Neural cell (in vitro differentiated cells): ENCODE results near the gene PTCH1. TPM values are rescaled to one million over a fixed set of nuclear protein-coding genes. Genes with fewer than 3 reads are reported as not detected.

Experiments used
- H2AFZ ChIP-seq: fragments of 200-600, 300-800 bp; sonication (generic), shearing (Covaris generic); 2 replicates; pipeline ENCODE4 v1.6.0; 2014; ENCODE audit warnings: low read depth, mild to moderate bottlenecking, antibody characterized with exemption, low read length, moderate library complexity
- H3F3A ChIP-seq: fragments of 200-600 bp; shearing (Covaris generic); 2 replicates; pipeline ENCODE4 v1.6.1; 2016; ENCODE audit warnings: mild to moderate bottlenecking, moderate library complexity, mixed read lengths, antibody characterized with exemption, low read length; ENCODE audit not compliant: insufficient read depth, poor library complexity, severe bottlenecking
- H3K27ac ChIP-seq: fragments of 200-600, 300-800 bp; sonication (generic), shearing (Covaris generic); 2 replicates; pipeline ENCODE4 v1.5.1; 2014; ENCODE audit warnings: mild to moderate bottlenecking, low read length, moderate library complexity
- H3K27me3 ChIP-seq: fragments of 300-800, 200-600 bp; sonication (generic), shearing (Covaris generic); 2 replicates; pipeline ENCODE4 v1.6.0; 2014; ENCODE audit warnings: mild to moderate bottlenecking, low read depth, low read length, moderate library complexity; ENCODE audit not compliant: insufficient read depth
- H3K36me3 ChIP-seq: fragments of 300-800, 200-600 bp; sonication (generic), shearing (Covaris generic); 2 replicates; pipeline ENCODE4 v1.5.1; 2014; ENCODE audit warnings: mild to moderate bottlenecking, antibody characterized with exemption, low read length, moderate library complexity; ENCODE audit not compliant: insufficient read depth
- H3K4me2 ChIP-seq: fragments of 300-800, 200-600 bp; sonication (generic), shearing (Covaris generic); 2 replicates; pipeline ENCODE4 v1.6.0; 2014; ENCODE audit warnings: mild to moderate bottlenecking, low read length
- H3K4me3 ChIP-seq: fragments of 300-800, 200-600 bp; sonication (generic), shearing (Covaris generic); 2 replicates; pipeline ENCODE4 v1.5.1; 2014; ENCODE audit warnings: mild to moderate bottlenecking, low read length, moderate library complexity
- H3K79me2 ChIP-seq: fragments of 200-600 bp; shearing (Covaris generic); replicated peaks from 2 replicates; pipeline ENCODE4 v1.6.0; 2014; ENCODE audit warnings: mild to moderate bottlenecking, low read length, moderate library complexity; ENCODE audit not compliant: insufficient read depth
- H3K9ac ChIP-seq: fragments of 300-800, 200-600 bp; sonication (generic), shearing (Covaris generic); 2 replicates; pipeline ENCODE4 v1.6.1; 2016; ENCODE audit warnings: mild to moderate bottlenecking, low read length, mixed read lengths
- H3K9me2 ChIP-seq: fragments of 200-600 bp; shearing (Covaris generic); 2 replicates; pipeline ENCODE4 v1.6.1; 2016; ENCODE audit warnings: mild to moderate bottlenecking, low read length, mixed read lengths; ENCODE audit not compliant: insufficient read depth
- H3K9me3 ChIP-seq: fragments of 200-600, 300-800 bp; sonication (generic), shearing (Covaris generic); 2 replicates; pipeline ENCODE4 v1.6.1; 2016; ENCODE audit warnings: mild to moderate bottlenecking, mixed run types, low read length, moderate library complexity, mixed read lengths
- H4K20me1 ChIP-seq: fragments of 200-600 bp; shearing (Covaris generic); 2 replicates; pipeline ENCODE4 v1.6.1; 2016; ENCODE audit warnings: mild to moderate bottlenecking, mixed run types; ENCODE audit not compliant: insufficient read depth
- CTCF ChIP-seq: fragments of 450-650 bp; IDR thresholded peaks from 2 replicates; pipeline ENCODE4 v1.5.1; 2014; ENCODE audit warnings: antibody characterized with exemption, mild to moderate bottlenecking, moderate library complexity; ENCODE audit not compliant: poor library complexity, severe bottlenecking
- EP300 ChIP-seq: fragments of 450-650 bp; conservative IDR thresholded peaks from 2 replicates; pipeline ENCODE4 v1.6.1; 2014; ENCODE audit warnings: antibody characterized with exemption, mild to moderate bottlenecking, moderate library complexity; ENCODE audit not compliant: poor library complexity, severe bottlenecking
- EZH2 ChIP-seq: fragments of 200-600, 300-800 bp; shearing (Covaris generic), sonication (generic); IDR thresholded peaks from 2 replicates; pipeline ENCODE4 v1.6.1; 2014; ENCODE audit warnings: antibody characterized with exemption, low read length, borderline replicate concordance, mild to moderate bottlenecking; ENCODE audit not compliant: insufficient read depth, poor library complexity, severe bottlenecking
- MXI1 ChIP-seq: fragments of 450-650 bp; conservative IDR thresholded peaks from 2 replicates; pipeline ENCODE4 v1.6.1; 2014; ENCODE audit warnings: antibody characterized with exemption, mild to moderate bottlenecking; ENCODE audit not compliant: poor library complexity, severe bottlenecking
- POLR2AphosphoS5 ChIP-seq: IDR thresholded peaks from 2 replicates; pipeline ENCODE4 v1.6.1; 2012
- RAD21 ChIP-seq: fragments of 450-650 bp; conservative IDR thresholded peaks from 2 replicates; pipeline ENCODE4 v1.6.1; 2014; ENCODE audit warnings: antibody characterized with exemption, mild to moderate bottlenecking, moderate library complexity
- REST ChIP-seq: IDR thresholded peaks from 2 replicates; pipeline ENCODE4 v1.6.1; 2012; ENCODE audit warnings: borderline replicate concordance
- SMC3 ChIP-seq: fragments of 450-650 bp; conservative IDR thresholded peaks from 2 replicates; pipeline ENCODE4 v1.6.1; 2014; ENCODE audit warnings: antibody characterized with exemption, mild to moderate bottlenecking, moderate library complexity; ENCODE audit not compliant: poor library complexity
- TAF1 ChIP-seq: IDR thresholded peaks from 2 replicates; pipeline ENCODE4 v1.6.1; 2012; ENCODE audit warnings: low read depth
- polyA plus RNA-seq: library from polyadenylated mRNA; depleted of rRNA; stranded (reverse); fragments of >200 nt; gene quantifications from 2 replicates; pipeline ENCODE4 v1.2.3, GENCODE V29; 2014

Gene PTCH1
- polyA plus RNA-seq, 1 donor from 2014 or later = 15.6 TPM

- Histone ChIP-seq H3K9me2 (no peaks in the 10 kb centered on the region), H3K36me3 (no peaks in the 10 kb centered on the region)
These were observed 103.0 kb downstream of the PTCH1 start for GRCh38 chr9:95413793-95414192.

More at GRCh38 chr9:95413793-95414192, 103.0 kb downstream of the PTCH1 start:
- Histone ChIP-seq H3K9me3 (no peaks in the 10 kb centered on the region), H3K9ac (no peak overlapping the region), H3K79me2 (no peaks in the 10 kb centered on the region), H3K27ac (no peak overlapping the region), H3K4me2 (no peak overlapping the region), H3F3A (no peaks in the 10 kb centered on the region), H4K20me1 (no peaks in the 10 kb centered on the region), H3K27me3 (no peaks in the 10 kb centered on the region), H3K4me3 (no peak overlapping the region), H2AFZ (no peak overlapping the region)
- no peak for TF ChIP-seq CTCF
- no peak for TF ChIP-seq SMC3
- no peak for TF ChIP-seq EP300
- TF ChIP-seq POLR2AphosphoS5 = no peak
- no peak for TF ChIP-seq REST
- no peak for TF ChIP-seq RAD21
- TF ChIP-seq TAF1 = no peak
- no peak for TF ChIP-seq MXI1
- TF ChIP-seq EZH2 = no peak
